H9 (cell line): ENCODE data around the gene SLC7A14. TPM values are rescaled to one million over a fixed set of nuclear protein-coding genes. Genes with fewer than 3 reads are reported as not detected.
A peak's percentile ranks its signal among the peaks of the same experiment; 100 is the strongest.

Experiments
- DNase-seq: peaks from one replicate; pipeline ENCODE4 v3.0.0-alpha.2; 2017
- H2AFZ ChIP-seq: one replicate; pipeline ENCODE4 v1.6.1; 2013; ENCODE audit warnings: mild to moderate bottlenecking, low read length, control low read depth, moderate library complexity
- H2AK5ac ChIP-seq: 2 replicates; pipeline ENCODE4 v1.6.1; 2013; ENCODE audit warnings: low read length, control low read depth, mixed read lengths; ENCODE audit not compliant: insufficient read length
- H2BK120ac ChIP-seq: one replicate; pipeline ENCODE4 v1.6.1; 2013; ENCODE audit warnings: low read depth, mild to moderate bottlenecking, low read length, control low read depth, inconsistent platforms; ENCODE audit not compliant: poor library complexity, severe bottlenecking
- H2BK12ac ChIP-seq: 2 replicates; pipeline ENCODE4 v1.6.1; 2013; ENCODE audit warnings: low read length, control low read depth, mixed read lengths, low read depth; ENCODE audit not compliant: insufficient read length
- H2BK15ac ChIP-seq: 2 replicates; pipeline ENCODE4 v1.6.1; 2013; ENCODE audit warnings: low read depth, low read length, control low read depth
- H2BK20ac ChIP-seq: one replicate; pipeline ENCODE4 v1.6.1; 2013; ENCODE audit warnings: low read depth, mild to moderate bottlenecking, low read length, control low read depth, inconsistent platforms; ENCODE audit not compliant: poor library complexity, severe bottlenecking
- H2BK5ac ChIP-seq: 2 replicates; pipeline ENCODE4 v1.6.1; 2013; ENCODE audit warnings: low read length, control low read depth, mixed read lengths; ENCODE audit not compliant: insufficient read length
- H3K14ac ChIP-seq: 2 replicates; pipeline ENCODE4 v1.6.1; 2013; ENCODE audit warnings: low read length, control low read depth; ENCODE audit not compliant: insufficient read depth
- H3K18ac ChIP-seq: 2 replicates; pipeline ENCODE4 v1.6.1; 2013; ENCODE audit warnings: low read depth, mild to moderate bottlenecking, mixed read lengths, low read length, control low read depth; ENCODE audit not compliant: insufficient read length
- H3K23ac ChIP-seq: 2 replicates; pipeline ENCODE4 v1.6.1; 2013; ENCODE audit warnings: low read length, control low read depth, mixed read lengths, low read depth; ENCODE audit not compliant: insufficient read length
- H3K23me2 ChIP-seq: 2 replicates; pipeline ENCODE4 v1.6.1; 2013; ENCODE audit warnings: low read depth, mild to moderate bottlenecking, mixed read lengths, low read length, control low read depth; ENCODE audit not compliant: insufficient read length, poor library complexity, severe bottlenecking
- H3K27ac ChIP-seq: 2 replicates; pipeline ENCODE4 v1.5.1; 2013; ENCODE audit warnings: low read length, control low read depth, mixed read lengths, low read depth; ENCODE audit not compliant: insufficient read length
- H3K27me3 ChIP-seq: 2 replicates; pipeline ENCODE4 v1.6.1; 2013; ENCODE audit warnings: low read length, control low read depth, inconsistent platforms; ENCODE audit not compliant: insufficient read depth
- H3K4ac ChIP-seq: 2 replicates; pipeline ENCODE4 v1.6.1; 2013; ENCODE audit warnings: low read depth, mild to moderate bottlenecking, control low read depth, inconsistent platforms, low read length, moderate library complexity
- H3K4me1 ChIP-seq: 2 replicates; pipeline ENCODE4 v1.6.1; 2013; ENCODE audit warnings: low read length, control low read depth, inconsistent platforms; ENCODE audit not compliant: insufficient read depth
- H3K4me2 ChIP-seq: 2 replicates; pipeline ENCODE4 v1.6.1; 2013; ENCODE audit warnings: low read length, control low read depth, mixed read lengths; ENCODE audit not compliant: insufficient read length, insufficient read depth
- H3K56ac ChIP-seq: 2 replicates; pipeline ENCODE4 v1.6.1; 2013; ENCODE audit warnings: low read depth, mild to moderate bottlenecking, mixed read lengths, low read length, control low read depth; ENCODE audit not compliant: insufficient read length
- H3K79me1 ChIP-seq: 2 replicates; pipeline ENCODE4 v1.6.1; 2013; ENCODE audit warnings: low read depth, mild to moderate bottlenecking, moderate library complexity, low read length, control low read depth, inconsistent platforms; ENCODE audit not compliant: insufficient read depth, poor library complexity, severe bottlenecking
- H3K79me2 ChIP-seq: 2 replicates; pipeline ENCODE4 v1.6.1; 2013; ENCODE audit warnings: low read length, control low read depth, inconsistent platforms; ENCODE audit not compliant: insufficient read depth
- H3K9ac ChIP-seq: 2 replicates; pipeline ENCODE4 v1.6.1; 2013; ENCODE audit warnings: low read length, control low read depth, mixed read lengths; ENCODE audit not compliant: insufficient read length; ENCODE audit errors: extremely low read depth
- H3K9me3 ChIP-seq: one replicate; pipeline ENCODE4 v1.6.1; 2013; ENCODE audit warnings: low read depth, low read length, inconsistent platforms; ENCODE audit not compliant: control insufficient read depth
- H3T11ph ChIP-seq: one replicate; pipeline ENCODE4 v1.6.1; 2013; ENCODE audit warnings: mild to moderate bottlenecking, low read length, control low read depth, inconsistent platforms
- H4K20me1 ChIP-seq: one replicate; pipeline ENCODE4 v1.6.1; 2013; ENCODE audit not compliant: control insufficient read depth, insufficient read length, insufficient read depth
- H4K5ac ChIP-seq: 2 replicates; pipeline ENCODE4 v1.6.1; 2013; ENCODE audit warnings: low read depth, mild to moderate bottlenecking, mixed read lengths, low read length, control low read depth; ENCODE audit not compliant: insufficient read length
- H4K8ac ChIP-seq: replicated peaks from 2 replicates; pipeline ENCODE4 v1.6.1; 2013; ENCODE audit warnings: low read length, control low read depth, mixed read lengths, low read depth; ENCODE audit not compliant: insufficient read length
- H4K91ac ChIP-seq: 2 replicates; pipeline ENCODE4 v1.6.1; 2013; ENCODE audit warnings: low read depth, mild to moderate bottlenecking, moderate library complexity, mixed read lengths, low read length, control low read depth; ENCODE audit not compliant: insufficient read length
- H3K27ac Mint-ChIP-seq, 3 experiments: 2 replicates in 2 of 3; 3 replicates in 1 of 3; pipeline ENCODE4 v1.8.0; 2020 to 2021; ENCODE audit warnings: mixed read lengths in 3 of 3, mild to moderate bottlenecking in 1 of 3, moderate library complexity in 1 of 3
- H3K27me3 Mint-ChIP-seq: 2 replicates; pipeline ENCODE4 v1.8.0; 2021; ENCODE audit warnings: low read depth, mild to moderate bottlenecking, moderate library complexity, mixed read lengths
- H3K36me3 Mint-ChIP-seq, 3 experiments: 2 replicates in 2 of 3; 3 replicates in 1 of 3; pipeline ENCODE4 v1.8.0; 2020 to 2021; ENCODE audit warnings: low read depth in 3 of 3, mixed read lengths in 3 of 3; ENCODE audit not compliant: insufficient read depth in 1 of 3
- H3K4me1 Mint-ChIP-seq, 2 experiments: 2 replicates each; pipeline ENCODE4 v1.8.0; 2020; ENCODE audit warnings: mixed read lengths in 2 of 2
- H3K4me3 Mint-ChIP-seq, 2 experiments: 2 replicates in 1 of 2; 3 replicates in 1 of 2; pipeline ENCODE4 v1.8.0; 2020 to 2021; ENCODE audit warnings: mild to moderate bottlenecking in 2 of 2, mixed read lengths in 2 of 2, moderate library complexity in 1 of 2
- H3K9me3 Mint-ChIP-seq, 2 experiments: 2 replicates in 1 of 2; 3 replicates in 1 of 2; pipeline ENCODE4 v1.8.0; 2020; ENCODE audit warnings: mild to moderate bottlenecking in 2 of 2, mixed read lengths in 2 of 2, moderate library complexity in 1 of 2
- WGBS: extraction: QIAGEN DNeasy Blood & Tissue Kit; methylation state at CpG from one replicate; pipeline ENCODE4 v1.1.7; 2013; ENCODE audit warnings: missing lambda C conversion rate, low lambda C conversion rate, mixed read lengths; ENCODE audit not compliant: insufficient read length; ENCODE audit errors: extremely low coverage; 5-methylcytosine and 5-hydroxymethylcytosine counted together
- total RNA-seq: library from RNA; stranded (reverse); gene quantifications from 2 replicates; pipeline ENCODE4 v1.2.1, GENCODE V29; 2021
- TF ChIP-seq, protein P1 (sequence below): fragments of 200-600 bp; sonication (generic); conservative IDR thresholded peaks from 3 replicates; pipeline ENCODE4 v1.8.0; 2021; ENCODE audit warnings: antibody characterized with exemption, mild to moderate bottlenecking

SLC7A14 gene
- total RNA-seq, 1 experiment from 2014 or later = 0.42 TPM

- no peaks in the 10 kb centered on the region for H3K4me1 ChIP-seq
- H3K14ac ChIP-seq = no peak overlapping the region
- H3K4me2 ChIP-seq = no peak overlapping the region
- H4K91ac ChIP-seq = no peak overlapping the region
- H2AK5ac ChIP-seq = no peak overlapping the region
- H2BK15ac ChIP-seq = no peak overlapping the region
- H2BK20ac ChIP-seq = no peak overlapping the region
- Mint-ChIP-seq H3K4me3 (no peak overlapping the region), H3K36me3 (no peaks in the 10 kb centered on the region), H3K27me3 (no peaks in the 10 kb centered on the region), H3K4me1 (no peaks in the 10 kb centered on the region), H3K9me3 (no peaks in the 10 kb centered on the region), H3K27ac (no peak overlapping the region)
- H2BK5ac ChIP-seq = no peak overlapping the region
- no peak overlapping the region for H3T11ph ChIP-seq
- H3K56ac ChIP-seq = no peak overlapping the region
- TF ChIP-seq, protein P1, sequence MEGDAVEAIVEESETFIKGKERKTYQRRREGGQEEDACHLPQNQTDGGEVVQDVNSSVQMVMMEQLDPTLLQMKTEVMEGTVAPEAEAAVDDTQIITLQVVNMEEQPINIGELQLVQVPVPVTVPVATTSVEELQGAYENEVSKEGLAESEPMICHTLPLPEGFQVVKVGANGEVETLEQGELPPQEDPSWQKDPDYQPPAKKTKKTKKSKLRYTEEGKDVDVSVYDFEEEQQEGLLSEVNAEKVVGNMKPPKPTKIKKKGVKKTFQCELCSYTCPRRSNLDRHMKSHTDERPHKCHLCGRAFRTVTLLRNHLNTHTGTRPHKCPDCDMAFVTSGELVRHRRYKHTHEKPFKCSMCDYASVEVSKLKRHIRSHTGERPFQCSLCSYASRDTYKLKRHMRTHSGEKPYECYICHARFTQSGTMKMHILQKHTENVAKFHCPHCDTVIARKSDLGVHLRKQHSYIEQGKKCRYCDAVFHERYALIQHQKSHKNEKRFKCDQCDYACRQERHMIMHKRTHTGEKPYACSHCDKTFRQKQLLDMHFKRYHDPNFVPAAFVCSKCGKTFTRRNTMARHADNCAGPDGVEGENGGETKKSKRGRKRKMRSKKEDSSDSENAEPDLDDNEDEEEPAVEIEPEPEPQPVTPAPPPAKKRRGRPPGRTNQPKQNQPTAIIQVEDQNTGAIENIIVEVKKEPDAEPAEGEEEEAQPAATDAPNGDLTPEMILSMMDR = peak; percentile 79
- H3K4ac ChIP-seq = no peak overlapping the region
- H3K18ac ChIP-seq = no peak overlapping the region
- H2BK12ac ChIP-seq = no peak overlapping the region
- no peak overlapping the region for H2BK120ac ChIP-seq
- H4K5ac ChIP-seq = no peak overlapping the region
- no peaks in the 10 kb centered on the region for H4K20me1 ChIP-seq
- no peaks in the 10 kb centered on the region for H3K23me2 ChIP-seq
- no peak overlapping the region for H3K23ac ChIP-seq
- H3K79me2 ChIP-seq = no peaks in the 10 kb centered on the region
- no peaks in the 10 kb centered on the region for H3K9me3 ChIP-seq
- H3K27ac ChIP-seq = no peak overlapping the region
- no peak overlapping the region for H2AFZ ChIP-seq
- DNase-seq = peak; percentile 56
- WGBS = no CpG with 5 or more reads among the region's 3 CpGs
- H3K79me1 ChIP-seq = no peaks in the 10 kb centered on the region
- H4K8ac ChIP-seq = no peak overlapping the region
- no peaks in the 10 kb centered on the region for H3K27me3 ChIP-seq
- no peak overlapping the region for H3K9ac ChIP-seq
These were observed 86.2 kb downstream of the SLC7A14 start for GRCh38 chr3:170499562-170500156.
